HG03064 (cell line): ENCODE measurements around the gene ADAM19.

ENCODE experiments used
- ATAC-seq: cut with Tn5 transposase; IDR thresholded peaks from one replicate; pipeline ENCODE4 v1.9.1; 2021; ENCODE audit warnings: low read depth; ENCODE audit not compliant: unreplicated experiment

The ADAM19 gene

DNA sequence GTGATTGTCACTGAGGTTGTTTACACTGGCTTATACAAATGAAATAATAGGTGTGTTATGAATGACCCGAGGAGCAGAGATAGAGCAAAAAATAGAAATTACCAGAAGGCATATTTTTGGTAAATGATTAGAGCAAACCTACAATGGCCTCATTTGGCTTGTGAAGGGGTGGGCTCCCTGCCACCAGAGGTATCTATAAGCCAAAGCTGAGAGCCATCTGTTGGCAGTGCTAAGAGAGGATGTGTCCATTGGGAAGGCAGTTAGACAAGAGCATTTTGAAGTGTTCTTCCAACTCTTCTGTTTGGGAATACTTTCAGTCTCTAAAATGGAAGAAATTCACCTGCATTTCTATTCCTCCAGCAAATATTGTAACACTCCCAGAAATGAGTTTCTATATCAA, 104.9 kb downstream of the ADAM19 start:
- no peak for ATAC-seq

GRCh38 chr5:157469687-157470086, 105.9 kb downstream of the ADAM19 start:
- ATAC-seq: no peak

GRCh38 chr5:157469073-157469472, 106.5 kb downstream of the ADAM19 start:
- ATAC-seq: no peak

DNA sequence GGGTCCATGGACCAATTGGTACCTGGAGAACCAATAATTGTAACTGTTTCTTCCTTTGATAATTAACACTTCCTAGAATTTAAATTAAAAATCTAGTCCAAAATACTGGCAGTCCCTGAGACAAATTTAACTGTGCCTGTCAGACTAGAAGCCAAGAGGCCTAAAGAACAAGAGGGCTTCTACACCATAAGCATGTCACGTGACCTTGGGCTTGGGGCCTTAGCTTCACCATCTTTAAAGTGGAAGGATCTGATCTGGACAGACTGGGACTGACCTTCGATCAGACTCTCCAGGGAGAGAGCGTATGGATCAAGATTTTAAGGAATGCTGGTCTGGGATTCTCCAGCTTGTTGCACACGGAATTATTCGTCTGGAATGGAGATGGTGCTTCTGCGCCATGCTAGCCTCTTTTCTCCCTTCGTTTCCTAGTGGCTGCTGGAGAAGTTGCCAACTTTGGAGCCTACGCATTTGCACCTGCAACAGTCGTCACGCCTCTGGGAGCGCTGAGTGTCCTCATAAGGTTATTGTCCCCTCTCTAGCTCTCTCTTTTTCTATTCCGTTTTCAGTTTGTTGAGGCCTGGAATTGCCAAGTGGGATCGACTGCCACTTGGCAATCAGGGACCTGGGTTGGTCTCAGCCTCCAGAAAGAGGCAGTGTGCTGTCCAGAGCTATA, 107.1 kb downstream of the ADAM19 start:
- ATAC-seq: no peak

- peak; percentile 70 for ATAC-seq
These were observed 110.9 kb downstream of the ADAM19 start for GRCh38 chr5:157464519-157465171.

GRCh38 chr5:157463621-157464518, 111.7 kb downstream of the ADAM19 start:
- no peak for ATAC-seq

DNA sequence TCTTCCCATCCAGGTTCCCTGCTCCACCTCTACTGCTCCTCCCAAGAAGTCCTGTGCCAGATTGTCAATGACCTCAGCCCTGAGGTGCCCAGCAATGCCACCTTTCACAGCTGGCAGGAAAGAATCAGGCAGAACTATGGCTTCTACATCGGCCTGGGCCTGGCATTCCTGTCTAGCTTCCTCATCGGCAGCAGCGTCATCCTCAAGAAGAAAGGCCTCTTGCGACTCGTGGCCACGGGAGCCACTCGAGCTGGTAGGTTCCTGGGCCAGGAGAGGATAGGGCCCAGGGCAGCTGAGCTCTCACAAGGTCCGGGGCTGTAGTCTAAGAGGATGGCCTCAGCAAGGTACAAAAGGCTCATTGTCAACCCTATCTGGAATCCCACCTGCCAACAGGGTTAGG, 112.5 kb downstream of the ADAM19 start:
- no peak for ATAC-seq

GRCh38 chr5:157460921-157461792, 114.4 kb downstream of the ADAM19 start:
- no peak for ATAC-seq

DNA sequence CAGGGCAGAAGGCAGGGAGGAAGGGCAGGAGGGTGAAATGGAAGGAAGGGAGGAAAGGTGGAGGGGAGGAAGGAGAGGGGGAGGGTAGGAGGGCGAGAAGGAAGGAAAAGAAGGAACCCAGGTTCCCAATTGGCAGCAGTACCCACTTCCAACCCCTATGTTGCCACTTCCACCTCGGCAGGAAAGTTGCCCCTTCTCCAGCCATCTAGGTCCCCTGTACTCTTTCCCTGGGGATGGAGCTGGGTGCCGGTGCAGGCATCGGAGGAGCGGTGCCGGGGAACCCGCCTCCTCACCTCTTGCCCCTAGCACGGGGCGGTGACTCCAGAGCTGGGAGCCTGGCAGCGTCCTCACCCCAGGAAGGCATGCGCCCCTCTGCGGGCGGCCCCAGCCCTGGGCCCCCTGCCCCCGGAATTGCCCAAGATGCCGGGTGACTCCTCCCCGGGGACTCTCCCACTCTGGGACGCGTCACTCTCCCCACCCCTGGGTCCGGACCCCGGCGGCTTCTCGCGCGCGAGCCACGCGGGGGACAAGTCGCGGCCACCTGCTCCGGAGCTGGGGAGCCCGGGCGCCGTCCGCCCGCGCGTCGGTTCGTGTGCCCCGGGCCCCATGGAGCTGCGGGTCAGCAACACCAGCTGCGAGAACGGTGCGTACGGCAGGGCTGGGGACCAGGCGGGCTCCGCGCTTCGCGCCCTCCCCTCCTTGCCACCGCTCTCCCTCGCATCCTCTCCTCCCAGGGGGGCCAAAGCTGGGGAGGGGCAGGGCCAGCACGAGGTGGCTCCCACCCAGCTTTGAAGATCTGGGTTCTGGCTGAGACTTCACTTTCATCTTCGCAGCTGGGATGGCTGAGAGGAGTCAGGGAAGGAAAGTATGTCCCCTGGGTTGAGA, 115.6 kb downstream of the ADAM19 start, which contains the start of gene NIPAL4:
NIPAL4 (plus strand) TSS at position 499 of the 885 bp plus-strand sequence; CDS start at position 607, 108 bp downstream.
- ATAC-seq: no peak

DNA sequence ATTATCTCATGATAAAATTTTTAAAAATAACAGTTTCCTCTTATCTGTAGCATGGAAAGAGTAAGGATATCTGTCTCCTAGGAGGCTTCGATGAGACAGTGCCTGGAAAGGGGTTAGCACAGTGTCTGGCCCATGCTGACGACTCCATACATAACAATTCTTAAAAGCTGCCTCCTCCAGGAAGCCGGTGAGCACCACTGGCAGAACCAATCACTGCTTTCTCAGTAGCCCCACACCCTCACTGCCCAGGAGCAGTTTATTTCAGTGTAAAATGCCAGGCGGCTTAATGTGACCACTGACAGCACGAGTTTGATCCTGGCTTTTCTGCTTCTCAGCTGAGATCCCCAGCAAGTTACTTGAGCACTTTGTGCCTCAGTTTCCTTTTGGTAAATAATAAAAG, 116.7 kb downstream of the ADAM19 start:
- no peak for ATAC-seq

DNA sequence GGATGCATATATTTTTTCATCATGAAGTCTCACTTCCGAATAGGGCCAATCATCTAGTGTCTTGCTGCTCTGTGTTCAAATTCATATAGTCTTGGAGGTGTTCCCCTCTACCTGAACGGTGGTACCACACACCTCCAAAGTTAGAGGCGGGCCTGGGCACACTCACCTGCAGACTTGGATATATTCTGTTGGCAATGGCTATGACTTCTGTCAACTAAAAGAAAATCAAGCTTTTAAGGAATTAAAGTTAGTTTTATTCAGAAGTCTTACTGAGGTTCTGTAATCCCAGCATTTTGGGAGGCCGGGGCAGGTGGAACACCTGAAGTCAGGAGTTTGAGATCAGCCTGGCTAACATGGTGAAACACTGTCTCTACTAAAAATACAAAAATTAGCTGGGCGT, 118.2 kb downstream of the ADAM19 start:
- ATAC-seq: no peak

DNA sequence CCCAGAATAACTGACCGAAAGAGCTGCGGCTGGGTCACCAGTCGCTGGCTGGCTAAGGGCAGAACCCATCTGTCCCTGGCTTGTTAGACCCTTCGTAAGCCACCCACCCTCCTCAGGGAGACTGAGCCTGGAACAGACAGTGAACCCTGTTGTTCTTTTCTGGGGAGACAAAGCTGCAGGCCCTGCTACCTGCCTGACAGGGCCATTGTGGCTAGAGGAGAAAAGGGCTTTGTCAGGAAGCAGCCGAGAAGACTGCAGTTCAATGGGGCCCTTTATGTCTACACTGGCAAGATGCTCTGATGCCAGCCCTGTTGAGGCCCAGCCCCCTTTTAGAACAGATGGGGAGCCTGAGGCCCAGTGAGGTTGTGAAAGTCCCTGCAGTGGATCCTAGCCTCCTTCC, 119.3 kb downstream of the ADAM19 start:
- no peak for ATAC-seq

GRCh38 chr5:157455057-157455456, 120.5 kb downstream of the ADAM19 start:
- no peak for ATAC-seq

DNA sequence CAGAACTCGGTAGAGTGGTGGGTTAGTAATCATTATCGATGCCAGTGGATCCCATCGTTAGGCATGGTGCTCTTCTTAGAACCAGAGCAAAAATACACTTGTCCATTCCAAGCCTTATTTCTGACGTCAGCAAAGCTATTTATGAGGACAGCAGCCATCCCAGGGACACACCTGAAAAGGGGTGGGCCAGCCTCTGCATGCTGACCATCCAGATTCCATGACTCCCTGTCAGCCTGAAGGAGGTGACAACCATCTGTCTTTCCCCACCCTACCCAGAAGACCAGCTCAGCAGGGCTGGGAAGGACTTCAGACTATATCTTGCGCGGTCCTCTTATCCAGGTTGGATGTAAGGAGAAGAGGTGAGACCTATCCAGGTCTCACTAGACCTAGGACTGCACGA, 121.3 kb downstream of the ADAM19 start:
- ATAC-seq: no peak

DNA sequence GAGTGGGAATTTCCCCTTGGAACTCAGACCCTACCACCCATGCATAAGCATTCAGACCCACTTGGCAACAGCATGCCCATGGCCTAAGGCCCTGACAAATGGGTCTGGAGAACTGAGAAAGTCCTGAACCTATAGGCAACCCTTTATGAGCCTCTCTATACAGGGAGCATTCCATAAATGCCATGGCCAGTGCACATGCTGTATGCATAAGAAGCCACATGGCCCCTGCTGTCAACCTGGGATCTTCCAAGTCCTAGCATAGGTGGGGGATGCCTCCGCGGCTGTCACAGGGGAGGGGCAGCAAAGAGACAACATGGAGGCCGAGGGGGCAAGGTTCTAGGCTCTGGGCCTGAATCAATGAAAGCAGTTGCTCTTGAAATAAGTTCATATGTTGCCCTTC, 123.8 kb downstream of the ADAM19 start:
- ATAC-seq: no peak

DNA sequence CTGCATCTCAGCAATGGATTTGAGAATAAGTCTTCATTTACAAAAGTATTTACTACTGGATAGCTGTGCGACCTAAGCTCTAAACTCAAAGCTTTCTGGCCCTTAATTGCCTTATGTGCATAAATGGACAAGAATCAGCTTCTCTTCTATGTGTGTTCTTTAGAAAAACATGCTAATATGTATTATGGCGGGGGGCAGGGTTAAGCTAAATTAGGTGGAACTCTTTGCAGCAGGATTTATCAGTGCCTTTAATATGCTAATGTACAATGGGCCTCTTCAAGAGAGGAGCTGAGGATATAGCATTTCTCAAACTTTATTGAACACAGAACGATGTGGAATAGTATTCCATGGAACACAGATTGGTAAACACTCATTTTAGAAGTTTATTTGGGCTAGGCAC, 125.6 kb downstream of the ADAM19 start:
- no peak for ATAC-seq

DNA sequence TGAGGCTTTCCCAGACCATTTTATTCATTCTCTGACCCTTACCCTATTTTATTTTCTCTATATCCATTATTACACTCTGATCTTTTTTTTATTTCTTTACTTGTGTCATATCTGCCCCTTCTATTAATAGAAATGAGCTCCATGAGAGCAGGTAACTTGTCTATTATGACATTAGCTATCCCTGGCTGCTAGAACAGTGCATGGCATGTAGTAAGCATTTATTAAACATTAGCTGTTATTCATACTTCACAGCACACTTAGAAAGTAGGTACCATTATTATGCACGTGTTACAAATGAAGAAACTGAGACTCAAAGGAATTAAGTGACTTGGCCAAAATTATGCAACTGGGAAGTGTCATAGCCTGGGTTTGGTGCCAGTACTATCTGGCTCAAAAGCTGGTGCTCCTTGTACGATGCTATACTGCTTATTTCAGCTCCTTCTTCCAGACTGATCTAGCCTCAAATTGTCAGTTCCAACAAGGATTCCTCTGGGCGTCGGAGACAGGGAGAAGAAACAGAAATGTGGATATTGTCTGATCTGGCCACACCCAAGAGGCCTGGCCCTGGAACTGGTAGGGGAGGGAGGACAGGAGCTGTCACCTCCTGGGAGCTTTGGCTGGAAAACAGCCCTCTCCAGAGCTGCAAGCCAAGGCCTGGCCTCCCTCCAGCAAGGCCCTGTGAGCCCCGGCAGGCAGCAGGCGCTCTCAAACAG, 126.4 kb downstream of the ADAM19 start:
- ATAC-seq: no peak

DNA sequence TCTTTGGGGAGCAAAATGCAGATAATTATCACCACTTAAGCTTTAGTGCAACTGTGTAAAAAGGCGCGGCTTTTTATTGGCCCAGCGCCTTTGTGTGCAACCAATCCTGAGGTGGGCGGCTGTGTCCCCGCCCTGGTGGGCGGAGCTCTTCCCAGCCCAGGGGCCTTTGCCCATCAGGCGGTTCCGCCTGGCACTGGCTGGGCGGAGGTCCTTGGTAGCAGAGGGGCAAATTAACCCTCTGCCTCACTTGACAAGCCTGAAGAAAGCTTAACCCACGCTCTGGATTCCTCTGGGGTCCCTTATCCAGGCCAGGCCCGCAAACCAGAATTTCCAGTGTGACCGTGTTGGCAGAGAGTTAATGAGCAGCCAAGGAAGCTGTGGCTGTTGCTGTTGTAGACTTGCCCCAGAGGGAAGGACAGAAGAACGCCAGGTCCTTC, 128.4 kb downstream of the ADAM19 start:
- ATAC-seq: no peak
